Caco-2 (cell line): ENCODE data around the gene ADAMTSL1. TPM values are rescaled to one million over a fixed set of nuclear protein-coding genes. Genes with fewer than 3 reads are reported as not detected.

Experiments
- BruUV-seq: library from RNA; stranded (reverse); fragments of 400-500 nt; replicated peaks from 2 replicates; lab custom pipeline; 2021; lab: Mats Ljungman, UMichigan
- CTCF ChIA-PET: fragments of 300-600 bp; sonication (Branson Sonifier 250); formaldehyde crosslinking; loops from one replicate; lab custom pipeline; 2022; ENCODE audit warnings: antibody characterized with exemption; lab: Charles Lee
- POLR2A ChIA-PET: fragments of 300-600 bp; sonication (Branson Sonifier 250); formaldehyde crosslinking; loops from one replicate; lab custom pipeline; 2022; ENCODE audit warnings: antibody characterized with exemption; lab: Charles Lee
- DNase-seq, 2 experiments: peaks; one replicate each; pipeline versions ENCODE4 v3.0.0 to v3.0.0-alpha.2; 2020 to 2022
- H3K27me3 ChIP-seq: replicated peaks from 2 replicates; pipeline ENCODE4 v1.6.0; 2011; ENCODE audit warnings: low read length; ENCODE audit not compliant: control insufficient read depth, insufficient read depth
- H3K36me3 ChIP-seq: 2 replicates; pipeline ENCODE4 v1.5.1; 2011; ENCODE audit warnings: low read length; ENCODE audit not compliant: control insufficient read depth, insufficient read depth
- H3K4me1 ChIP-seq: fragments of 250-450 bp; sonication (Bioruptor Pico); 2 replicates; pipeline ENCODE4 v1.5.1; 2020; ENCODE audit warnings: mild to moderate bottlenecking
- H3K4me3 ChIP-seq: 2 replicates; pipeline ENCODE4 v1.5.1; 2011; ENCODE audit warnings: low read depth, mild to moderate bottlenecking, control low read depth, low read length
- H3K9me3 ChIP-seq: fragments of 250-450 bp; sonication (Bioruptor Pico); 2 replicates; pipeline ENCODE4 v1.5.1; 2020; ENCODE audit warnings: mild to moderate bottlenecking, moderate library complexity
- H3K27ac Mint-ChIP-seq: one replicate; pipeline ENCODE4 v1.8.0; 2022; ENCODE audit warnings: mixed read lengths; ENCODE audit not compliant: unreplicated experiment
- H3K27me3 Mint-ChIP-seq: one replicate; pipeline ENCODE4 v1.8.0; 2022; ENCODE audit warnings: mixed read lengths; ENCODE audit not compliant: insufficient read depth, unreplicated experiment
- H3K36me3 Mint-ChIP-seq: one replicate; pipeline ENCODE4 v1.8.0; 2022; ENCODE audit warnings: mild to moderate bottlenecking, mixed read lengths; ENCODE audit not compliant: insufficient read depth, unreplicated experiment
- H3K4me1 Mint-ChIP-seq: one replicate; pipeline ENCODE4 v1.8.0; 2022; ENCODE audit warnings: low read depth, mixed read lengths; ENCODE audit not compliant: unreplicated experiment
- H3K4me3 Mint-ChIP-seq: one replicate; pipeline ENCODE4 v1.8.0; 2022; ENCODE audit warnings: mild to moderate bottlenecking, moderate library complexity, mixed read lengths; ENCODE audit not compliant: unreplicated experiment
- H3K9me3 Mint-ChIP-seq: one replicate; pipeline ENCODE4 v1.8.0; 2022; ENCODE audit warnings: mixed read lengths; ENCODE audit not compliant: unreplicated experiment
- intact Hi-C: fragments of 100-400 bp; cut with micrococcal nuclease; formaldehyde crosslinking; loops from one replicate; pipeline ENCODE4 v1.10.0; 2022; ENCODE audit not compliant: unreplicated experiment
- total RNA-seq: library from RNA; stranded (reverse); gene quantifications from 2 replicates; pipeline ENCODE4 v1.2.3, GENCODE V29; 2022
- TF ChIP-seq, protein P1 (sequence below), 2 experiments: fragments of 200-600 bp in 1 of 2; IDR thresholded peaks; 1 replicate in 1 of 2; 2 replicates in 1 of 2; pipeline versions ENCODE4 v1.5.1 to v1.8.0; 2011 to 2022; ENCODE audit warnings: antibody characterized with exemption in 1 of 2, control low read depth in 1 of 2, inconsistent platforms in 1 of 2, low read depth in 1 of 2, low read length in 1 of 2, mild to moderate bottlenecking in 1 of 2, moderate library complexity in 1 of 2; ENCODE audit not compliant: insufficient read depth in 1 of 2, severe bottlenecking in 1 of 2, unreplicated experiment in 1 of 2

The ADAMTSL1 gene
- total RNA-seq, 1 experiment from 2014 or later, result not detected

GRCh38 chr9:18829066-18829465 is 355.1 kb downstream of the ADAMTSL1 start:
- intact Hi-C loops, result no loop called here
- Mint-ChIP-seq H3K4me1 (no peaks in the 10 kb centered on the region), H3K9me3 (no peaks in the 10 kb centered on the region), H3K27ac (no peak overlapping the region), H3K36me3 (no peaks in the 10 kb centered on the region), H3K27me3 (peaks cover 3% of the 10 kb centered on the region), H3K4me3 (no peak overlapping the region)
- ChIA-PET POLR2A (no interaction called here), CTCF (no interaction called here)
- TF ChIP-seq, protein P1, sequence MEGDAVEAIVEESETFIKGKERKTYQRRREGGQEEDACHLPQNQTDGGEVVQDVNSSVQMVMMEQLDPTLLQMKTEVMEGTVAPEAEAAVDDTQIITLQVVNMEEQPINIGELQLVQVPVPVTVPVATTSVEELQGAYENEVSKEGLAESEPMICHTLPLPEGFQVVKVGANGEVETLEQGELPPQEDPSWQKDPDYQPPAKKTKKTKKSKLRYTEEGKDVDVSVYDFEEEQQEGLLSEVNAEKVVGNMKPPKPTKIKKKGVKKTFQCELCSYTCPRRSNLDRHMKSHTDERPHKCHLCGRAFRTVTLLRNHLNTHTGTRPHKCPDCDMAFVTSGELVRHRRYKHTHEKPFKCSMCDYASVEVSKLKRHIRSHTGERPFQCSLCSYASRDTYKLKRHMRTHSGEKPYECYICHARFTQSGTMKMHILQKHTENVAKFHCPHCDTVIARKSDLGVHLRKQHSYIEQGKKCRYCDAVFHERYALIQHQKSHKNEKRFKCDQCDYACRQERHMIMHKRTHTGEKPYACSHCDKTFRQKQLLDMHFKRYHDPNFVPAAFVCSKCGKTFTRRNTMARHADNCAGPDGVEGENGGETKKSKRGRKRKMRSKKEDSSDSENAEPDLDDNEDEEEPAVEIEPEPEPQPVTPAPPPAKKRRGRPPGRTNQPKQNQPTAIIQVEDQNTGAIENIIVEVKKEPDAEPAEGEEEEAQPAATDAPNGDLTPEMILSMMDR (IDR thresholded peaks at IDR 0.05; ENCODE audit: insufficient read depth in 1 of 2, low read depth in 1 of 2, low read length in 1 of 2, severe bottlenecking in 1 of 2, unreplicated experiment in 1 of 2), result no peak
- Histone ChIP-seq H3K4me3 (no peak overlapping the region), H3K9me3 (no peaks in the 10 kb centered on the region), H3K36me3 (no peaks in the 10 kb centered on the region), H3K27me3 (no peaks in the 10 kb centered on the region), H3K4me1 (no peaks in the 10 kb centered on the region)
- no TSS peak for BruUV-seq
- no peak for DNase-seq

- POLR2A ChIA-PET, result no interaction called here
- H3K36me3 Mint-ChIP-seq, result no peaks in the 10 kb centered on the region
- Histone ChIP-seq H3K4me1 (no peaks in the 10 kb centered on the region), H3K9me3 (no peaks in the 10 kb centered on the region), H3K27me3 (no peaks in the 10 kb centered on the region), H3K36me3 (no peaks in the 10 kb centered on the region), H3K4me3 (no peak overlapping the region)
- H3K27ac Mint-ChIP-seq, result no peak overlapping the region
- DNase-seq, result no peak
- peaks cover 3% of the 10 kb centered on the region for H3K27me3 Mint-ChIP-seq
- H3K4me3 Mint-ChIP-seq, result no peak overlapping the region
- TF ChIP-seq, protein P1 (IDR thresholded peaks at IDR 0.05; ENCODE audit: insufficient read depth in 1 of 2, low read depth in 1 of 2, low read length in 1 of 2, severe bottlenecking in 1 of 2, unreplicated experiment in 1 of 2), result no peak
- intact Hi-C loops, result no loop called here
- no TSS peak for BruUV-seq
- CTCF ChIA-PET, result no interaction called here
- H3K9me3 Mint-ChIP-seq, result no peaks in the 10 kb centered on the region
- H3K4me1 Mint-ChIP-seq, result no peaks in the 10 kb centered on the region
Observed at GRCh38 chr9:18829873-18830272, 355.9 kb downstream of the ADAMTSL1 start.

GRCh38 chr9:18834740-18835361 is 360.9 kb downstream of the ADAMTSL1 start:
- no peaks in the 10 kb centered on the region for H3K4me1 ChIP-seq
- DNase-seq, result no peak
- Mint-ChIP-seq H3K9me3 (no peaks in the 10 kb centered on the region), H3K36me3 (no peaks in the 10 kb centered on the region), H3K27me3 (no peaks in the 10 kb centered on the region), H3K4me1 (no peaks in the 10 kb centered on the region), H3K27ac (no peak overlapping the region), H3K4me3 (no peak overlapping the region)
- no peaks in the 10 kb centered on the region for H3K36me3 ChIP-seq
- no peaks in the 10 kb centered on the region for H3K9me3 ChIP-seq
- TF ChIP-seq, protein P1 (IDR thresholded peaks at IDR 0.05; ENCODE audit: insufficient read depth in 1 of 2, low read depth in 1 of 2, low read length in 1 of 2, severe bottlenecking in 1 of 2, unreplicated experiment in 1 of 2), result no peak
- intact Hi-C loops, result no loop called here
- H3K27me3 ChIP-seq, result no peaks in the 10 kb centered on the region
- H3K4me3 ChIP-seq, result no peak overlapping the region
- no TSS peak for BruUV-seq
- POLR2A ChIA-PET, result no interaction called here
- CTCF ChIA-PET, result no interaction called here
